Fibroblast of skin of back (primary cell): ENCODE results near the gene FCRL3. TPM values are rescaled to one million over a fixed set of nuclear protein-coding genes. Genes with fewer than 3 reads are reported as not detected.
"Not testable (repeated sequence)": the region's sequence is repeated elsewhere in the genome, so short reads cannot be mapped to it uniquely, and the experiment has no call there.

Experiments
- DNase-seq: peaks from one replicate; pipeline ENCODE4 v3.0.0-alpha.2; 2013
- polyA plus RNA-seq, 2 experiments: library from polyadenylated mRNA; unstranded; fragments of 120-200 nt; gene quantifications; one replicate each; pipeline ENCODE4 v1.2.1, GENCODE V29; 2013; ENCODE audit not compliant: insufficient read length in 2 of 2

The FCRL3 gene
- not detected for polyA plus RNA-seq (2013, experiment 1 of 2; ENCODE audit: insufficient read length)
- polyA plus RNA-seq (2013, experiment 2 of 2; ENCODE audit: insufficient read length): not detected

- no peak for DNase-seq
Observed at GRCh38 chr1:157700732-157701131, at the start of gene FCRL3. TSS of gene FCRL3 (minus strand) at chr1:157700769. CDS start at chr1:157700489, 280 bp downstream.

GRCh38 chr1:157748262-157748817, 47.8 kb upstream of the FCRL3 start:
- no peak for DNase-seq

- DNase-seq: no peak
Observed at GRCh38 chr1:157739229-157739901, 38.8 kb upstream of the FCRL3 start.

- DNase-seq: not testable (repeated sequence)
Observed at GRCh38 chr1:157735991-157736390, 35.4 kb upstream of the FCRL3 start.

- no peak for DNase-seq
Observed at GRCh38 chr1:157734321-157734720, 33.8 kb upstream of the FCRL3 start.

GRCh38 chr1:157732755-157733154, 32.2 kb upstream of the FCRL3 start:
- DNase-seq: no peak

- no peak for DNase-seq
Observed at GRCh38 chr1:157725221-157725577, 24.6 kb upstream of the FCRL3 start.

- DNase-seq: no peak
Observed at GRCh38 chr1:157724537-157725220, 24.1 kb upstream of the FCRL3 start.

GRCh38 chr1:157723157-157723556, 22.6 kb upstream of the FCRL3 start:
- no peak for DNase-seq

- DNase-seq: no peak
Observed at GRCh38 chr1:157721985-157722384, 21.4 kb upstream of the FCRL3 start.

GRCh38 chr1:157715736-157716135, 15.2 kb upstream of the FCRL3 start:
- DNase-seq: no peak

GRCh38 chr1:157711802-157712201, 11.2 kb upstream of the FCRL3 start:
- no peak for DNase-seq

GRCh38 chr1:157704878-157705277, 4.3 kb upstream of the FCRL3 start:
- no peak for DNase-seq

- DNase-seq: no peak
Observed at GRCh38 chr1:157703981-157704380, 3.4 kb upstream of the FCRL3 start.

- DNase-seq: no peak
Observed at GRCh38 chr1:157702308-157702825, 1.8 kb upstream of the FCRL3 start.

- no peak for DNase-seq
Observed at GRCh38 chr1:157700305-157700704, 264 bp downstream of the FCRL3 start.

GRCh38 chr1:157697781-157698569, 2.6 kb downstream of the FCRL3 start:
- no peak for DNase-seq

GRCh38 chr1:157696966-157697628, 3.5 kb downstream of the FCRL3 start:
- no peak for DNase-seq

- DNase-seq: no peak
Observed at GRCh38 chr1:157695417-157695816, 5.2 kb downstream of the FCRL3 start.

GRCh38 chr1:157691285-157691920, 9.2 kb downstream of the FCRL3 start:
- DNase-seq: peak; percentile 13

- no peak for DNase-seq
Observed at GRCh38 chr1:157682710-157683437, 17.7 kb downstream of the FCRL3 start.
